ENCODE measurements around the gene PIEZO1. TPM values are rescaled to one million over a fixed set of nuclear protein-coding genes. Genes with fewer than 3 reads are reported as not detected.

Gene PIEZO1
- total and polyA plus RNA-seq, 2 experiments from 2014 or later, result 30.4 to 70.1 TPM

DNA sequence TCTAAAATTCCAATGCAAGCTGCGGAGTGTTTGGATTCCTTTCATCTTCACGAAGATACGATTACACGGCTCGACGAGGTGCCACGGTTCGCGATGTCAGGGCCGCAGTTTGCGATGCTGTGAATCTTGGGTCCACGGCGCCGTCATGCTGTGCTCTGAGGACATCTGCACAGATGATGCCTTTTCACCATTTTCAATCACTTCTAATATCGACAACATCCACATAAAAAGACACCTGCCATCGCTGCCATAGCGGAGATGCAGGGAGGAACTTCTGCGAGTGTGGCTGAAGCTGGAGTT, 33.5 kb upstream of the PIEZO1 start (continued):
- TF ChIP-seq, protein P1, sequence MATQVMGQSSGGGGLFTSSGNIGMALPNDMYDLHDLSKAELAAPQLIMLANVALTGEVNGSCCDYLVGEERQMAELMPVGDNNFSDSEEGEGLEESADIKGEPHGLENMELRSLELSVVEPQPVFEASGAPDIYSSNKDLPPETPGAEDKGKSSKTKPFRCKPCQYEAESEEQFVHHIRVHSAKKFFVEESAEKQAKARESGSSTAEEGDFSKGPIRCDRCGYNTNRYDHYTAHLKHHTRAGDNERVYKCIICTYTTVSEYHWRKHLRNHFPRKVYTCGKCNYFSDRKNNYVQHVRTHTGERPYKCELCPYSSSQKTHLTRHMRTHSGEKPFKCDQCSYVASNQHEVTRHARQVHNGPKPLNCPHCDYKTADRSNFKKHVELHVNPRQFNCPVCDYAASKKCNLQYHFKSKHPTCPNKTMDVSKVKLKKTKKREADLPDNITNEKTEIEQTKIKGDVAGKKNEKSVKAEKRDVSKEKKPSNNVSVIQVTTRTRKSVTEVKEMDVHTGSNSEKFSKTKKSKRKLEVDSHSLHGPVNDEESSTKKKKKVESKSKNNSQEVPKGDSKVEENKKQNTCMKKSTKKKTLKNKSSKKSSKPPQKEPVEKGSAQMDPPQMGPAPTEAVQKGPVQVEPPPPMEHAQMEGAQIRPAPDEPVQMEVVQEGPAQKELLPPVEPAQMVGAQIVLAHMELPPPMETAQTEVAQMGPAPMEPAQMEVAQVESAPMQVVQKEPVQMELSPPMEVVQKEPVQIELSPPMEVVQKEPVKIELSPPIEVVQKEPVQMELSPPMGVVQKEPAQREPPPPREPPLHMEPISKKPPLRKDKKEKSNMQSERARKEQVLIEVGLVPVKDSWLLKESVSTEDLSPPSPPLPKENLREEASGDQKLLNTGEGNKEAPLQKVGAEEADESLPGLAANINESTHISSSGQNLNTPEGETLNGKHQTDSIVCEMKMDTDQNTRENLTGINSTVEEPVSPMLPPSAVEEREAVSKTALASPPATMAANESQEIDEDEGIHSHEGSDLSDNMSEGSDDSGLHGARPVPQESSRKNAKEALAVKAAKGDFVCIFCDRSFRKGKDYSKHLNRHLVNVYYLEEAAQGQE (IDR thresholded peaks at IDR 0.05; ENCODE audit: unreplicated experiment), result no peak
- TF ChIP-seq ZNF331 (CRISPR knock-in tag; IDR thresholded peaks at IDR 0.05; ENCODE audit: low read depth), result no peak
- no peak for TF ChIP-seq ZNF462 (CRISPR knock-in tag; IDR thresholded peaks at IDR 0.05)
- TF ChIP-seq POLR2AphosphoS5 (IDR thresholded peaks at IDR 0.05; ENCODE audit: low read depth), result no peak
- no peak for TF ChIP-seq ZNF114 (CRISPR knock-in tag; IDR thresholded peaks at IDR 0.05)

Data from GM23338 (cell line).